Measurements from ENCODE around the gene HDAC4. TPM values are rescaled to one million over a fixed set of nuclear protein-coding genes. Genes with fewer than 3 reads are reported as not detected.

The HDAC4 gene
- total and polyA plus RNA-seq, 4 donors, result 2.9 to 37.2 (median 4.4) TPM

DNA sequence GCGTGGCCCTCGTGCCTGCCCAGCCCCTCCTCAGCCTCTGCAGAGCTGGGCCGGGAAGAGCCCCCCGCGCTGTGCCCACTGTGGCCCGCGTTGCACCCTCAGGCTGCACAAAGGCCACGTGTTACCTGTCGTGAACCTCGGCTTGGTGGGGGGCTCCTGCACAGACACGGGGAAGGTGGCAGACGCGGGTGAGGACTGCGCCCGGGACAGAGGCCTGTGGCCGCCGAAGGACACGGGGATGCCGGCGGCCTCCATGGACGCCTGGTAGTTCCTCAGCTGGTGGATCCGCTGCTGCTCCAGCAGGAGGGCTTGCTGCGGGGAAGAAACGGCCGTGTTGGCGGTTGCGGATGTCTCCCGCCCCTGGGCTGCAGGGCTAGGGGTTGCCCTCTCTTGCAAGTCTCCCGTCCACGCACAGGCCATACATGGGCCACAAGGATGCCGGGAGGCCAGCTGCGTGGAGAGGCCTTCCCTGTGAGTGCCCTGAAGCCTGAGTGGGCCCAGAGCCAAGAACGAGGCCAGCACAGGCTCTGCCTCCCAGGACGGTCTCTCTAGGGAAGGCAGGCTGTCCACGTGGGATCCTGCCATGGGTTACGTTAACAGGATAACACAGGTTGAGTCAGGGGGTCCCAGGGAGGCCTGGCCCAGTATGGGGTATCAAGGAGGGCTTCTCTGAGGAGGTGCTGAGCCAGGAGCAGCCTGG is 289.3 kb downstream of the HDAC4 start:
- 97% methylated on average over 36 of the region's 36 CpGs for WGBS
- peaks cover 1 to 4% (median 2%) of the 10 kb centered on the region in 4 donors for H3K4me1 ChIP-seq (ENCODE audit: control insufficient read depth in 4 of 4, insufficient read depth in 4 of 4, low read length in 3 of 4)
- H3K4me3 ChIP-seq (ENCODE audit: low read depth in 1 of 3, low read length in 3 of 3), result no peak overlapping the region
- H3K27me3 ChIP-seq (ENCODE audit: control insufficient read depth in 4 of 4, insufficient read depth in 4 of 4, low read length in 3 of 4), result no peaks in the 10 kb centered on the region
- TF ChIP-seq TAF1 (conservative IDR thresholded peaks at IDR 0.05) (no peak), SP1 (IDR thresholded peaks at IDR 0.05) (no peak), YY1 (IDR thresholded peaks at IDR 0.05) (no peak), GABPA (IDR thresholded peaks at IDR 0.05 in 1 of 2, conservative IDR thresholded peaks at IDR 0.05 in 1 of 2) (no peak)
- TF ChIP-seq, protein P1, sequence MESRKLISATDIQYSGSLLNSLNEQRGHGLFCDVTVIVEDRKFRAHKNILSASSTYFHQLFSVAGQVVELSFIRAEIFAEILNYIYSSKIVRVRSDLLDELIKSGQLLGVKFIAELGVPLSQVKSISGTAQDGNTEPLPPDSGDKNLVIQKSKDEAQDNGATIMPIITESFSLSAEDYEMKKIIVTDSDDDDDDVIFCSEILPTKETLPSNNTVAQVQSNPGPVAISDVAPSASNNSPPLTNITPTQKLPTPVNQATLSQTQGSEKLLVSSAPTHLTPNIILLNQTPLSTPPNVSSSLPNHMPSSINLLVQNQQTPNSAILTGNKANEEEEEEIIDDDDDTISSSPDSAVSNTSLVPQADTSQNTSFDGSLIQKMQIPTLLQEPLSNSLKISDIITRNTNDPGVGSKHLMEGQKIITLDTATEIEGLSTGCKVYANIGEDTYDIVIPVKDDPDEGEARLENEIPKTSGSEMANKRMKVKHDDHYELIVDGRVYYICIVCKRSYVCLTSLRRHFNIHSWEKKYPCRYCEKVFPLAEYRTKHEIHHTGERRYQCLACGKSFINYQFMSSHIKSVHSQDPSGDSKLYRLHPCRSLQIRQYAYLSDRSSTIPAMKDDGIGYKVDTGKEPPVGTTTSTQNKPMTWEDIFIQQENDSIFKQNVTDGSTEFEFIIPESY (IDR thresholded peaks at IDR 0.05), result no peak
- TF ChIP-seq, protein P2, sequence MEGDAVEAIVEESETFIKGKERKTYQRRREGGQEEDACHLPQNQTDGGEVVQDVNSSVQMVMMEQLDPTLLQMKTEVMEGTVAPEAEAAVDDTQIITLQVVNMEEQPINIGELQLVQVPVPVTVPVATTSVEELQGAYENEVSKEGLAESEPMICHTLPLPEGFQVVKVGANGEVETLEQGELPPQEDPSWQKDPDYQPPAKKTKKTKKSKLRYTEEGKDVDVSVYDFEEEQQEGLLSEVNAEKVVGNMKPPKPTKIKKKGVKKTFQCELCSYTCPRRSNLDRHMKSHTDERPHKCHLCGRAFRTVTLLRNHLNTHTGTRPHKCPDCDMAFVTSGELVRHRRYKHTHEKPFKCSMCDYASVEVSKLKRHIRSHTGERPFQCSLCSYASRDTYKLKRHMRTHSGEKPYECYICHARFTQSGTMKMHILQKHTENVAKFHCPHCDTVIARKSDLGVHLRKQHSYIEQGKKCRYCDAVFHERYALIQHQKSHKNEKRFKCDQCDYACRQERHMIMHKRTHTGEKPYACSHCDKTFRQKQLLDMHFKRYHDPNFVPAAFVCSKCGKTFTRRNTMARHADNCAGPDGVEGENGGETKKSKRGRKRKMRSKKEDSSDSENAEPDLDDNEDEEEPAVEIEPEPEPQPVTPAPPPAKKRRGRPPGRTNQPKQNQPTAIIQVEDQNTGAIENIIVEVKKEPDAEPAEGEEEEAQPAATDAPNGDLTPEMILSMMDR (IDR thresholded peaks at IDR 0.05; ENCODE audit: low read depth, low read length, missing input control), result no peak
- H3K9ac ChIP-seq (ENCODE audit: low read depth in 1 of 2, low read length in 2 of 2), result no peak overlapping the region
- no peak for DNase-seq (ENCODE audit: low spot score)
- no peaks in the 10 kb centered on the region for H3K9me3 ChIP-seq (ENCODE audit: control insufficient read depth in 4 of 4, low read length in 3 of 4)
- no peak overlapping the region for H3K27ac ChIP-seq (ENCODE audit: low read depth in 1 of 2, low read length in 2 of 2)
- peaks cover 0 to 11% (median 7%) of the 10 kb centered on the region in 4 donors for H3K36me3 ChIP-seq (ENCODE audit: control insufficient read depth in 4 of 4, insufficient read depth in 3 of 4, low read depth in 1 of 4, low read length in 3 of 4)

DNA sequence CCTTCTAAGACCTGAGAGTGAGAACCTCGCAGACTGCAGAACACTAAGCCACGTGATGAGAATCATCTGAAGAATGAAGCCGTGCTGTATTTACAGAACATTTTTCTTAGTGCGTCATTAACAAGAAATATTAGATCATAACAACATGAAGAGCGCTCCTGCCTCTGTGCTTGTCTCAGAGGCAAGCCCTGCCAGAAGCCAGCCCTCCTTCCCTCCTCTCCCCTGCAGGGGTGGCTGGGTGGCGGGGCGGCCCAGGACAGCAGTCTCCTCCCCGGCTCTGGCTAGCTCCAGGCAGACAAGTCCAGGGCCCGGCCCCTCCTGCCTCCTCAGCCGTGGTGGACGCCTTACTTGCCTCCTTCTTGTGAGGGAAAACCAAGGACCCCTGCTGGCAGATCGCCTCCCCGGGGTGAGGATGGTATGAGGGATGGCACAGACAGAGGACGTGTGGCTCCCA is 290.2 kb downstream of the HDAC4 start:
- H3K9ac ChIP-seq (ENCODE audit: low read depth in 1 of 2, low read length in 2 of 2), result no peak overlapping the region
- H3K4me3 ChIP-seq (ENCODE audit: low read depth in 1 of 3, low read length in 3 of 3), result no peak overlapping the region
- no peaks in the 10 kb centered on the region for H3K27me3 ChIP-seq (ENCODE audit: control insufficient read depth in 4 of 4, insufficient read depth in 4 of 4, low read length in 3 of 4)
- no peak for DNase-seq (ENCODE audit: low spot score)
- H3K9me3 ChIP-seq (ENCODE audit: control insufficient read depth in 4 of 4, low read length in 3 of 4), result no peaks in the 10 kb centered on the region
- no peak for TF ChIP-seq HNF4A (conservative IDR thresholded peaks at IDR 0.05)
- TF ChIP-seq GABPA (IDR thresholded peaks at IDR 0.05 in 1 of 2, conservative IDR thresholded peaks at IDR 0.05 in 1 of 2), result no peak
- no peak for TF ChIP-seq RAD21 (IDR thresholded peaks at IDR 0.05)
- TF ChIP-seq, protein P3, sequence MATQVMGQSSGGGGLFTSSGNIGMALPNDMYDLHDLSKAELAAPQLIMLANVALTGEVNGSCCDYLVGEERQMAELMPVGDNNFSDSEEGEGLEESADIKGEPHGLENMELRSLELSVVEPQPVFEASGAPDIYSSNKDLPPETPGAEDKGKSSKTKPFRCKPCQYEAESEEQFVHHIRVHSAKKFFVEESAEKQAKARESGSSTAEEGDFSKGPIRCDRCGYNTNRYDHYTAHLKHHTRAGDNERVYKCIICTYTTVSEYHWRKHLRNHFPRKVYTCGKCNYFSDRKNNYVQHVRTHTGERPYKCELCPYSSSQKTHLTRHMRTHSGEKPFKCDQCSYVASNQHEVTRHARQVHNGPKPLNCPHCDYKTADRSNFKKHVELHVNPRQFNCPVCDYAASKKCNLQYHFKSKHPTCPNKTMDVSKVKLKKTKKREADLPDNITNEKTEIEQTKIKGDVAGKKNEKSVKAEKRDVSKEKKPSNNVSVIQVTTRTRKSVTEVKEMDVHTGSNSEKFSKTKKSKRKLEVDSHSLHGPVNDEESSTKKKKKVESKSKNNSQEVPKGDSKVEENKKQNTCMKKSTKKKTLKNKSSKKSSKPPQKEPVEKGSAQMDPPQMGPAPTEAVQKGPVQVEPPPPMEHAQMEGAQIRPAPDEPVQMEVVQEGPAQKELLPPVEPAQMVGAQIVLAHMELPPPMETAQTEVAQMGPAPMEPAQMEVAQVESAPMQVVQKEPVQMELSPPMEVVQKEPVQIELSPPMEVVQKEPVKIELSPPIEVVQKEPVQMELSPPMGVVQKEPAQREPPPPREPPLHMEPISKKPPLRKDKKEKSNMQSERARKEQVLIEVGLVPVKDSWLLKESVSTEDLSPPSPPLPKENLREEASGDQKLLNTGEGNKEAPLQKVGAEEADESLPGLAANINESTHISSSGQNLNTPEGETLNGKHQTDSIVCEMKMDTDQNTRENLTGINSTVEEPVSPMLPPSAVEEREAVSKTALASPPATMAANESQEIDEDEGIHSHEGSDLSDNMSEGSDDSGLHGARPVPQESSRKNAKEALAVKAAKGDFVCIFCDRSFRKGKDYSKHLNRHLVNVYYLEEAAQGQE (IDR thresholded peaks at IDR 0.05), result no peak
- no peak for TF ChIP-seq ATF3 (IDR thresholded peaks at IDR 0.05)
- TF ChIP-seq, protein P4, sequence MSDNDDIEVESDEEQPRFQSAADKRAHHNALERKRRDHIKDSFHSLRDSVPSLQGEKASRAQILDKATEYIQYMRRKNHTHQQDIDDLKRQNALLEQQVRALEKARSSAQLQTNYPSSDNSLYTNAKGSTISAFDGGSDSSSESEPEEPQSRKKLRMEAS (IDR thresholded peaks at IDR 0.05), result no peak
- no peak for TF ChIP-seq RXRA (IDR thresholded peaks at IDR 0.05)
- peaks cover 0 to 11% (median 7%) of the 10 kb centered on the region in 4 donors for H3K36me3 ChIP-seq (ENCODE audit: control insufficient read depth in 4 of 4, insufficient read depth in 3 of 4, low read depth in 1 of 4, low read length in 3 of 4)
- no peak overlapping the region for H3K27ac ChIP-seq (ENCODE audit: low read depth in 1 of 2, low read length in 2 of 2)
- 91% methylated on average over 14 of the region's 14 CpGs for WGBS
- peaks cover 1 to 4% (median 2%) of the 10 kb centered on the region in 4 donors for H3K4me1 ChIP-seq (ENCODE audit: control insufficient read depth in 4 of 4, insufficient read depth in 4 of 4, low read length in 3 of 4)
